OCI-LY3 (cell line): ENCODE measurements around the gene TMEM212.

Source experiments
- H2AFZ ChIP-seq: fragments of 200-600, 300-600 bp; shearing (Covaris generic); 2 replicates; pipeline ENCODE4 v1.6.0; 2014; ENCODE audit warnings: antibody characterized with exemption, low read depth, low read length
- H3K27ac ChIP-seq: fragments of 200-600, 300-600 bp; sonication (generic); 2 replicates; pipeline ENCODE4 v1.5.1; 2014; ENCODE audit warnings: mild to moderate bottlenecking, low read length, moderate library complexity, mixed read lengths
- H3K27me3 ChIP-seq: fragments of 200-600, 300-600 bp; sonication (generic); 2 replicates; pipeline ENCODE4 v1.6.1; 2014; ENCODE audit warnings: low read depth, low read length, mixed read lengths
- H3K36me3 ChIP-seq: fragments of 200-600, 300-600 bp; sonication (generic); replicated peaks from 2 replicates; pipeline ENCODE3; 2014; ENCODE audit warnings: low read depth, low read length, mixed read lengths
- H3K4me1 ChIP-seq: fragments of 300-600, 200-600 bp; sonication (generic); 2 replicates; pipeline ENCODE4 v1.6.1; 2014; ENCODE audit warnings: low read length, mixed read lengths
- H3K4me2 ChIP-seq: fragments of 200-600, 300-600 bp; sonication (generic); 2 replicates; pipeline ENCODE4 v1.6.1; 2014; ENCODE audit warnings: low read length, mixed read lengths
- H3K4me3 ChIP-seq: fragments of 300-600, 200-600 bp; sonication (generic); 2 replicates; pipeline ENCODE4 v1.5.1; 2014; ENCODE audit warnings: antibody characterized with exemption, mild to moderate bottlenecking, low read length, moderate library complexity
- H3K79me2 ChIP-seq: fragments of 300-600, 200-600 bp; shearing (Covaris generic); 2 replicates; pipeline ENCODE4 v1.6.1; 2014; ENCODE audit warnings: mild to moderate bottlenecking, low read length, mixed read lengths
- H3K9ac ChIP-seq: fragments of 300-600, 200-600 bp; shearing (Covaris generic); 2 replicates; pipeline ENCODE4 v1.6.0; 2014; ENCODE audit warnings: mild to moderate bottlenecking, low read length, moderate library complexity
- H3K9me3 ChIP-seq: fragments of 200-600, 300-600 bp; shearing (Covaris generic); 2 replicates; pipeline ENCODE4 v1.6.1; 2014; ENCODE audit warnings: low read length, mixed read lengths; ENCODE audit not compliant: insufficient read depth
- H4K20me1 ChIP-seq: fragments of 200-600, 300-600 bp; sonication (generic); 2 replicates; pipeline ENCODE4 v1.6.1; 2016; ENCODE audit warnings: low read length, mixed read lengths; ENCODE audit not compliant: insufficient read depth
- EZH2phosphoT487 ChIP-seq: fragments of 200-600 bp; shearing (Covaris generic); IDR thresholded peaks from 2 replicates; pipeline ENCODE4 v1.6.1; 2018; ENCODE audit warnings: antibody characterized with exemption, mixed run types, low read depth
- TF ChIP-seq, protein P1 (sequence below): fragments of 200-600, 300-600 bp; sonication (generic); IDR thresholded peaks from 2 replicates; pipeline ENCODE4 v1.5.1; 2014; ENCODE audit warnings: antibody characterized with exemption, low read length, low read depth

TMEM212 gene

GRCh38 chr3:171862392-171862791, 19.2 kb downstream of the TMEM212 start:
- TF ChIP-seq, protein P1, sequence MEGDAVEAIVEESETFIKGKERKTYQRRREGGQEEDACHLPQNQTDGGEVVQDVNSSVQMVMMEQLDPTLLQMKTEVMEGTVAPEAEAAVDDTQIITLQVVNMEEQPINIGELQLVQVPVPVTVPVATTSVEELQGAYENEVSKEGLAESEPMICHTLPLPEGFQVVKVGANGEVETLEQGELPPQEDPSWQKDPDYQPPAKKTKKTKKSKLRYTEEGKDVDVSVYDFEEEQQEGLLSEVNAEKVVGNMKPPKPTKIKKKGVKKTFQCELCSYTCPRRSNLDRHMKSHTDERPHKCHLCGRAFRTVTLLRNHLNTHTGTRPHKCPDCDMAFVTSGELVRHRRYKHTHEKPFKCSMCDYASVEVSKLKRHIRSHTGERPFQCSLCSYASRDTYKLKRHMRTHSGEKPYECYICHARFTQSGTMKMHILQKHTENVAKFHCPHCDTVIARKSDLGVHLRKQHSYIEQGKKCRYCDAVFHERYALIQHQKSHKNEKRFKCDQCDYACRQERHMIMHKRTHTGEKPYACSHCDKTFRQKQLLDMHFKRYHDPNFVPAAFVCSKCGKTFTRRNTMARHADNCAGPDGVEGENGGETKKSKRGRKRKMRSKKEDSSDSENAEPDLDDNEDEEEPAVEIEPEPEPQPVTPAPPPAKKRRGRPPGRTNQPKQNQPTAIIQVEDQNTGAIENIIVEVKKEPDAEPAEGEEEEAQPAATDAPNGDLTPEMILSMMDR: no peak
- no peak for TF ChIP-seq EZH2phosphoT487
- H3K79me2 ChIP-seq: no peaks in the 10 kb centered on the region

DNA sequence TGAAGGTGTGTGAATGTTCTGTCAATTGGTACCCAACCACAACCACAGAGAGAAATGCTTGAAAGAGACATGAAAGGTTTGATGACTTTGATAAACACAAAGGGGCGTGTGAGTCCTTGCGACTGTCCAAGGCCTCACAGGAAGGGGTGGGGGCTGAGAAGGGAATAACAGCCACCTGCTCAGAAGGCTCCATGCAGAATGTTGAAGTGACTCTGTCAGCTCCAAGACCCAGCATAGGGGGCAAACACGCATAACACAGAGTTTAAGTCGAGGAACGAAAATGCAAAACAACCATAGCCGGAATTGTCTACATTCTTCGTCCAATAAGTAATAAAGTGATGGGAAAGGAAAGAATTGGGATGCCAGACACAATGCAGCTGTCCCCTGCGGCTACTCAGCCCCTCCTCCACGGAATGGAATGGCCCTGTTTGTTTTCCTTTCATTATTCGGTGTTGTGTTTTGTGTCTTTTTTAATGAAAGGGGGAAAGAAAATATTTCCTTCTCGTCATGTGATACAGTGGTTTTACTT, 19.9 kb downstream of the TMEM212 start:
- Histone ChIP-seq H3K27me3 (no peaks in the 10 kb centered on the region), H3K27ac (no peak overlapping the region), H2AFZ (no peak overlapping the region), H3K4me3 (no peak overlapping the region), H3K9me3 (no peaks in the 10 kb centered on the region), H3K4me1 (no peaks in the 10 kb centered on the region), H3K4me2 (no peak overlapping the region), H3K9ac (no peak overlapping the region), H3K36me3 (no peaks in the 10 kb centered on the region), H3K79me2 (no peaks in the 10 kb centered on the region), H4K20me1 (no peaks in the 10 kb centered on the region)
- TF ChIP-seq, protein P1: no peak
- no peak for TF ChIP-seq EZH2phosphoT487

More at GRCh38 chr3:171862392-171862791, 19.2 kb downstream of the TMEM212 start:
- no peaks in the 10 kb centered on the region for H4K20me1 ChIP-seq
- no peaks in the 10 kb centered on the region for H3K4me1 ChIP-seq
- H3K9ac ChIP-seq: no peak overlapping the region
- no peaks in the 10 kb centered on the region for H3K36me3 ChIP-seq
- H3K27me3 ChIP-seq: no peaks in the 10 kb centered on the region
- no peaks in the 10 kb centered on the region for H3K9me3 ChIP-seq
- H3K4me3 ChIP-seq: no peak overlapping the region
- H3K4me2 ChIP-seq: no peak overlapping the region
- no peak overlapping the region for H3K27ac ChIP-seq
- H2AFZ ChIP-seq: no peak overlapping the region

GRCh38 chr3:171863920-171864319, 20.8 kb downstream of the TMEM212 start:
- Histone ChIP-seq H3K9me3 (no peaks in the 10 kb centered on the region), H3K4me1 (no peaks in the 10 kb centered on the region), H3K79me2 (no peaks in the 10 kb centered on the region), H2AFZ (no peak overlapping the region), H3K4me2 (no peak overlapping the region), H3K27me3 (no peaks in the 10 kb centered on the region), H3K9ac (no peak overlapping the region), H4K20me1 (no peaks in the 10 kb centered on the region), H3K36me3 (no peaks in the 10 kb centered on the region), H3K4me3 (no peak overlapping the region), H3K27ac (no peak overlapping the region)
- TF ChIP-seq, protein P1: no peak
- TF ChIP-seq EZH2phosphoT487: no peak

DNA sequence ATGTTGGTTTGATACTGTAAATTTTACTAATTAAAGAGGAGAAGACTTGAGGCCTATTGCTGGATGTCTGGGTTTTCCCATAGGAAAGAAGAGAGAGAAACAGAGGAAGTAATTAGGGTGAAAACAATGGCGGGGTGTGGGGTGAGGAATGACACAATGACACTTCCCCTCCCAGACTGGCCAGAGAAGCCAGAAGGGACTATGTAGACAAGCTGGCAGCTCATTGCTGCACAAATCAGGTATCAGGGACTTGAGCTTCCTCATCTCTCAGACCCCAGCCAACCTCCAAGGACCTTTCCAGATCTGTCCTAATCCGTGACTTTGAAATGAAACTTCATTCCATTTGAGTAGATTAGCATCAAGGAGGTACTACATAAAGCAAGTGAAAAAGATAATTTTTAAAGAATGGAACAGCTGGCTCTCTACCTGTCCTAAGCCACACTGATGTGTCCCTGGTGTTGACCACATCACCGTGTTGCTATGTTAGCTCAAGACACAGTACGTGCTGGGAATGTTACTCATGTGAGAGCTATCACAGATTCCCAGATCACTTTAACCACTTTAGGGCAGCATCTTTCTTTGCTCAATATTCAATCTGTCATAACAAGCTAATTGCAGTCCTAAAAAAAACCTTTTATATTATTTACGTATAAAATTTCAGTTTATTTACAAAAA, 22.2 kb downstream of the TMEM212 start:
- TF ChIP-seq, protein P1: no peak
- TF ChIP-seq EZH2phosphoT487: no peak
- Histone ChIP-seq H3K36me3 (no peaks in the 10 kb centered on the region), H3K27ac (no peak overlapping the region), H3K9ac (no peak overlapping the region), H3K4me1 (no peaks in the 10 kb centered on the region), H3K27me3 (no peaks in the 10 kb centered on the region), H2AFZ (no peak overlapping the region), H3K79me2 (no peaks in the 10 kb centered on the region), H3K9me3 (no peaks in the 10 kb centered on the region), H3K4me2 (no peak overlapping the region), H3K4me3 (no peak overlapping the region), H4K20me1 (no peaks in the 10 kb centered on the region)
